ENCODE measurements around the gene DNAL1. TPM values are rescaled to one million over a fixed set of nuclear protein-coding genes. Genes with fewer than 3 reads are reported as not detected.

Gene DNAL1
- total RNA-seq, 6 donors from 2014 or later: 4.2 to 29.8 (median 11.5) TPM

DNA sequence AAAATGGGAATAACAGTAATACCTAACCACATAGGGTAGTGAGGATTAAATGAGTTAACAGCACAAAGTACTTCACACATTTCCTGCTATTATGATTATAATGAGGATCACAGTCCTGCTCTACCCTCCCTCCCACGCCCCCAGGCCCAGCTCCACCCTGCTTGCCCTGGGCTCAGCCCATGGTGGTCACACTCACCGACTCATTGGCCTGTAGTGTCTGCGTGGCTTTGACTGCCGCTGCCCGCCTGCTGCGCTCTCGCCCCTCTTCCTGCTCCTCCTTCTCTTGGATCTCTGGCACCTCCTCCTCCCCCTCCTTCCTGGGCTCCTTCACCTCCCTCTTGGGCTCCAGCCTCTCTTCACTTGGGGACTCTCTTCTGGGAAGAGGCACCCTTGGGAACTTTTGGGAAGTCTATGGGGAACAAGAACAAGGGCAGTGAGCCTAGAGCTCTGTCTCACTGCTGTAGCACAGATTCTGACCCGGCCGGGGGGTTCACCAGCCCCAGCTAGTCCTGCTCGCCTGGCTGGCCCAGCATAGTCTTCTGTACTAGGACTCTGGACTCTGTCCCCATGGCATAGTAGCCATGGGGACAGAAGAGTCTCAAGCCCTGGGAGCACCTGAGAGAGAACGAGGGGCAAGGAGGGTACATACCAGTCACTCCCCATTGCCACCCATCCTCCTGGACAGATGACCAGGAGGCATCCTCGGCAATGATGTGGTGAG is 76.5 kb downstream of the DNAL1 start:
- no peak for ATAC-seq (ENCODE audit: low FRiP score in 2 of 2)
- H3K27ac ChIP-seq: peak overlapping the region in 2 of 4 donors; percentile 19 to 27
- peaks cover 33 to 97% (median 82%) of the 10 kb centered on the region in 4 donors for H3K36me3 ChIP-seq

DNA sequence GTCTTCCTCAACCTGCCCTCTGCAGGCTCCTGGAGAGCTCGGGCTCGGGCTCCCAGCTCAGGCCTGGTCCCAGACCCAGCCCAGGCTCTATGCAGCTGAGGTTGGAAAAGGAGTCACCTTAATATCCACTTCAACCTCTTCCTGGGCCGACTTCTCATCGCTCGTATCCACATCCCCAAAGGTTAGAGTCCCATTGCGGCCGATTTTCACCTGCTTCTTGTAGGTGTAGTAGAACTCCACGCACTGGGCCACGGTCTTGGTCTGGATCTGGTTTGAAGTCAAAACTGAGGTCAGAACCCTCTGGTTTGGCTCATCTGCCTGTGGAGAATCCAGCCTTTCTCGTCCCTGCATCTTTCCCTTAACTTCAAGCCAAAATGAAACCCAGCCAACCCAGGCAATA is 77.8 kb downstream of the DNAL1 start:
- H3K27ac ChIP-seq: no peak overlapping the region
- ATAC-seq (ENCODE audit: low FRiP score in 2 of 2): no peak
- 95 to 97% methylated on average over 10 of the region's 10 CpGs for WGBS, 2 donors
- H3K4me3 ChIP-seq: no peak overlapping the region
- H3K4me1 ChIP-seq: peaks cover 21 to 30% (median 28%) of the 10 kb centered on the region in 4 donors
- TF ChIP-seq EP300 (IDR thresholded peaks at IDR 0.05) (no peak), POLR2AphosphoS5 (IDR thresholded peaks at IDR 0.05) (no peak), POLR2A (IDR thresholded peaks at IDR 0.05) (no peak), CTCF (IDR thresholded peaks at IDR 0.05) (no peak)
- no peak for DNase-seq
- no peaks in the 10 kb centered on the region for H3K9me3 ChIP-seq
- no peaks in the 10 kb centered on the region for H3K27me3 ChIP-seq
- peaks cover 46 to 100% (median 87%) of the 10 kb centered on the region in 4 donors for H3K36me3 ChIP-seq

More for the DNA sequence above, 76.5 kb downstream of the DNAL1 start:
- Histone ChIP-seq H3K4me3 (no peak overlapping the region), H3K4me1 (peaks cover 21 to 30% (median 27%) of the 10 kb centered on the region in 4 donors), H3K9me3 (no peaks in the 10 kb centered on the region), H3K27me3 (no peaks in the 10 kb centered on the region)
- TF ChIP-seq POLR2AphosphoS5 (IDR thresholded peaks at IDR 0.05): no peak
- TF ChIP-seq POLR2A (IDR thresholded peaks at IDR 0.05): no peak
- no peak for TF ChIP-seq CTCF (IDR thresholded peaks at IDR 0.05)
- no peak for TF ChIP-seq EP300 (IDR thresholded peaks at IDR 0.05)
- WGBS, 2 donors: 90 to 95% methylated on average over 8 to 12 of the region's 12 CpGs
- no peak for DNase-seq

GRCh38 chr14:73723406-73723796 is 78.6 kb downstream of the DNAL1 start:
- peaks cover 28 to 37% (median 35%) of the 10 kb centered on the region in 4 donors for H3K4me1 ChIP-seq
- TF ChIP-seq POLR2A (IDR thresholded peaks at IDR 0.05) (no peak), POLR2AphosphoS5 (IDR thresholded peaks at IDR 0.05) (no peak), CTCF (IDR thresholded peaks at IDR 0.05) (no peak), EP300 (IDR thresholded peaks at IDR 0.05) (no peak)
- DNase-seq (no peak), ATAC-seq (ENCODE audit: low FRiP score in 2 of 2) (no peak)
- H3K27me3 ChIP-seq: no peaks in the 10 kb centered on the region
- 63 to 68% methylated on average over 7 of the region's 7 CpGs for WGBS, 2 donors
- H3K4me3 ChIP-seq: no peak overlapping the region
- no peaks in the 10 kb centered on the region for H3K9me3 ChIP-seq
- H3K36me3 ChIP-seq: peaks cover 48 to 98% (median 84%) of the 10 kb centered on the region in 4 donors
- peak overlapping the region; percentile 65 to 80 (median 78) for H3K27ac ChIP-seq

GRCh38 chr14:73723797-73724661 is 79.2 kb downstream of the DNAL1 start:
- Histone ChIP-seq H3K4me3 (no peak overlapping the region), H3K27ac (peak overlapping the region; percentile 65 to 80 (median 78)), H3K36me3 (peaks cover 43 to 94% (median 78%) of the 10 kb centered on the region in 4 donors), H3K4me1 (peaks cover 34 to 43% (median 41%) of the 10 kb centered on the region in 4 donors), H3K27me3 (no peaks in the 10 kb centered on the region), H3K9me3 (no peaks in the 10 kb centered on the region)
- TF ChIP-seq POLR2A (IDR thresholded peaks at IDR 0.05): no peak
- TF ChIP-seq CTCF (IDR thresholded peaks at IDR 0.05): peak in 5 of 6 experiments; percentile 10 to 45 (median 29)
- TF ChIP-seq EP300 (IDR thresholded peaks at IDR 0.05): peak in 1 of 4 donors; percentile 43
- TF ChIP-seq POLR2AphosphoS5 (IDR thresholded peaks at IDR 0.05): peak; percentile 4 to 60
- peak; percentile 67 to 88 for ATAC-seq (ENCODE audit: low FRiP score in 2 of 2)
- 38 to 43% methylated on average over 12 of the region's 12 CpGs for WGBS, 2 donors
- peak in 1 of 2 donors; percentile 77 for DNase-seq
